Globus pallidus (tissue), 1 donor: Measurements from ENCODE around the gene S1PR5.

Experiments used
- DNase-seq: peaks from one replicate; pipeline ENCODE4 v3.0.0-alpha.2; 2015; ENCODE audit warnings: low spot score

S1PR5 gene

GRCh38 chr19:10516064-10516385 is 1.2 kb downstream of the S1PR5 start:
- no peak for DNase-seq

GRCh38 chr19:10514211-10515145 is 2.8 kb downstream of the S1PR5 start:
- no peak for DNase-seq

GRCh38 chr19:10513223-10513622 is 4.0 kb downstream of the S1PR5 start:
- no peak for DNase-seq

- no peak for DNase-seq
These were observed 6.9 kb downstream of the S1PR5 start for GRCh38 chr19:10510301-10510802.

GRCh38 chr19:10508707-10509106 is 8.5 kb downstream of the S1PR5 start:
- DNase-seq: no peak

- no peak for DNase-seq
These were observed 9.2 kb downstream of the S1PR5 start for GRCh38 chr19:10508036-10508435.

GRCh38 chr19:10505583-10506229 is 11.5 kb downstream of the S1PR5 start:
- DNase-seq: no peak

GRCh38 chr19:10503002-10503789 is 14.1 kb downstream of the S1PR5 start, which contains the start of gene KEAP1:
KEAP1 (minus strand) TSS chr19:10503356; CDS start chr19:10500033, 3,323 bp downstream.
- no peak for DNase-seq

GRCh38 chr19:10502524-10503001 is 14.7 kb downstream of the S1PR5 start:
- peak; percentile 87 for DNase-seq

- peak; percentile 82 for DNase-seq
These were observed 15.2 kb downstream of the S1PR5 start for GRCh38 chr19:10501971-10502523.

GRCh38 chr19:10500247-10500592 is 17.0 kb downstream of the S1PR5 start:
- no peak for DNase-seq

- DNase-seq: no peak
These were observed 17.5 kb downstream of the S1PR5 start for GRCh38 chr19:10499550-10500246.

GRCh38 chr19:10497371-10497770 is 19.9 kb downstream of the S1PR5 start:
- no peak for DNase-seq

GRCh38 chr19:10491472-10492047 is 25.7 kb downstream of the S1PR5 start:
- DNase-seq: no peak

- DNase-seq: no peak
These were observed 30.7 kb downstream of the S1PR5 start for GRCh38 chr19:10486551-10486950.

- DNase-seq: peak; percentile 96
These were observed 38.3 kb downstream of the S1PR5 start for GRCh38 chr19:10478903-10479384.

GRCh38 chr19:10478476-10478875 is 38.8 kb downstream of the S1PR5 start:
- no peak for DNase-seq

- no peak for DNase-seq
These were observed 42.2 kb downstream of the S1PR5 start for GRCh38 chr19:10474962-10475451.

- DNase-seq: no peak
These were observed 44.1 kb downstream of the S1PR5 start for GRCh38 chr19:10473192-10473591.

GRCh38 chr19:10471909-10472308 is 45.3 kb downstream of the S1PR5 start:
- DNase-seq: no peak

GRCh38 chr19:10468133-10468532 is 49.1 kb downstream of the S1PR5 start:
- DNase-seq: no peak
